GM18861 (cell line): ENCODE measurements around the gene DUSP12.
A peak's percentile ranks its signal among the peaks of the same experiment; 100 is the strongest.
"Not testable (repeated sequence)": the region's sequence is repeated elsewhere in the genome, so short reads cannot be mapped to it uniquely, and the experiment has no call there.

Experiments
- ATAC-seq: cut with Tn5 transposase; IDR thresholded peaks from one replicate; pipeline ENCODE4 v1.9.1; 2021; ENCODE audit not compliant: unreplicated experiment

DUSP12 gene

GRCh38 chr1:161768986-161769672, 19.5 kb downstream of the DUSP12 start:
- no peak for ATAC-seq

- not testable (repeated sequence) for ATAC-seq
These were observed 20.1 kb downstream of the DUSP12 start for GRCh38 chr1:161769673-161770045.

- ATAC-seq = no peak
These were observed 20.7 kb downstream of the DUSP12 start for GRCh38 chr1:161770250-161770649.

GRCh38 chr1:161771161-161771560, 21.6 kb downstream of the DUSP12 start:
- no peak for ATAC-seq

- no peak for ATAC-seq
These were observed 22.4 kb downstream of the DUSP12 start for GRCh38 chr1:161771973-161772372.

- no peak for ATAC-seq
These were observed 22.8 kb downstream of the DUSP12 start for GRCh38 chr1:161772397-161772796.

- no peak for ATAC-seq
These were observed 24.2 kb downstream of the DUSP12 start for GRCh38 chr1:161773791-161774190.

GRCh38 chr1:161777261-161777660, 27.7 kb downstream of the DUSP12 start:
- no peak for ATAC-seq

GRCh38 chr1:161778522-161778921, 28.9 kb downstream of the DUSP12 start:
- ATAC-seq = no peak

- no peak for ATAC-seq
These were observed 29.8 kb downstream of the DUSP12 start for GRCh38 chr1:161779393-161779792.

GRCh38 chr1:161781995-161782394, 32.4 kb downstream of the DUSP12 start:
- no peak for ATAC-seq

- ATAC-seq = no peak
These were observed 33.3 kb downstream of the DUSP12 start for GRCh38 chr1:161782886-161783285.

- no peak for ATAC-seq
These were observed 35.4 kb downstream of the DUSP12 start for GRCh38 chr1:161784968-161785367.

- no peak for ATAC-seq
These were observed 37.8 kb downstream of the DUSP12 start for GRCh38 chr1:161787355-161787754.

- ATAC-seq = no peak
These were observed 41.2 kb downstream of the DUSP12 start for GRCh38 chr1:161790587-161791317.

GRCh38 chr1:161791904-161792655, 42.5 kb downstream of the DUSP12 start:
- ATAC-seq = no peak

- peak; percentile 74 for ATAC-seq
These were observed 43.2 kb downstream of the DUSP12 start for GRCh38 chr1:161792740-161793139.

GRCh38 chr1:161799792-161800191, 50.2 kb downstream of the DUSP12 start:
- ATAC-seq = no peak

- no peak for ATAC-seq
These were observed 52.4 kb downstream of the DUSP12 start for GRCh38 chr1:161801955-161802354.

GRCh38 chr1:161803181-161803580, 53.6 kb downstream of the DUSP12 start:
- no peak for ATAC-seq

GRCh38 chr1:161805399-161806197, 56.0 kb downstream of the DUSP12 start:
- ATAC-seq = no peak
